ENCODE measurements around the gene GCNA.
"Not testable (repeated sequence)": the region's sequence is repeated elsewhere in the genome, so short reads cannot be mapped to it uniquely, and the experiment has no call there.

Gene GCNA

DNA sequence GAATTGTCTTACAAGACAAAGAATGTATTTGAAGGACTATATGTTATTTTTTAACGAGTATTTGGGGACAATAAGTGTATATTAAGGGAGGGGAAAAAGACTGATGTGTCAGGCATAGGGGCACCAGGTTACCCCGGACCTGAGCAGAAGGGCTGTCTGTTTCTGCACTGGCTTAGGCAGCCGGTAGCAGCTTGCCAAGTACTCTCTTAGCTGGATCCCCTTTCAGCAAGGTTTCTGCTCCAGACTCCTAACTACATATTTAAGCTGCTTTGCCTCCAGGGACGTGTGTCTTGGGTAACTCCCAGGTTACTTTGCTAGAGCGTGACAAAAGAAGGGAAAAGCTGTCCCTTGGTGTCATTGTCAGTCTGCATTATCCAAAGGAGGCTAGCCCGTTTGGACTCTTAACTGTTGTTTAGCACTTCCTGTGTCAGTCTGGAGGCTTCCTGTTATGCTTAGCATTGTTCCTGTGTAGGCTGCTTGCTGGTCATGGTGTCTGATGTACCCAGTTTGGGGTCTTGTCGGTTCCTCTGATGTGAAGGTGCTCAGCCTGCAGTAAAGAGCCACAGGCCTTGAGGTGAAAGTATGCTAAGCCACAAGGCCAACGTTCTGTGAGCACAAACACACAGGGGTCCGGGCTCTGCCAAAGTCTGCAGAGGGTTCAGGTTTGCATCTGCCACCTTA, 28.4 kb downstream of the GCNA start:
- no peak for TF ChIP-seq POLR2A (IDR thresholded peaks at IDR 0.05; ENCODE audit: extremely low read depth, insufficient read length)
- TF ChIP-seq MYC (IDR thresholded peaks at IDR 0.05; ENCODE audit: low read depth, low read length): no peak
- TF ChIP-seq, protein P1, sequence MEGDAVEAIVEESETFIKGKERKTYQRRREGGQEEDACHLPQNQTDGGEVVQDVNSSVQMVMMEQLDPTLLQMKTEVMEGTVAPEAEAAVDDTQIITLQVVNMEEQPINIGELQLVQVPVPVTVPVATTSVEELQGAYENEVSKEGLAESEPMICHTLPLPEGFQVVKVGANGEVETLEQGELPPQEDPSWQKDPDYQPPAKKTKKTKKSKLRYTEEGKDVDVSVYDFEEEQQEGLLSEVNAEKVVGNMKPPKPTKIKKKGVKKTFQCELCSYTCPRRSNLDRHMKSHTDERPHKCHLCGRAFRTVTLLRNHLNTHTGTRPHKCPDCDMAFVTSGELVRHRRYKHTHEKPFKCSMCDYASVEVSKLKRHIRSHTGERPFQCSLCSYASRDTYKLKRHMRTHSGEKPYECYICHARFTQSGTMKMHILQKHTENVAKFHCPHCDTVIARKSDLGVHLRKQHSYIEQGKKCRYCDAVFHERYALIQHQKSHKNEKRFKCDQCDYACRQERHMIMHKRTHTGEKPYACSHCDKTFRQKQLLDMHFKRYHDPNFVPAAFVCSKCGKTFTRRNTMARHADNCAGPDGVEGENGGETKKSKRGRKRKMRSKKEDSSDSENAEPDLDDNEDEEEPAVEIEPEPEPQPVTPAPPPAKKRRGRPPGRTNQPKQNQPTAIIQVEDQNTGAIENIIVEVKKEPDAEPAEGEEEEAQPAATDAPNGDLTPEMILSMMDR (IDR thresholded peaks at IDR 0.05; ENCODE audit: low read depth, low read length): no peak
- TF ChIP-seq, protein P2, sequence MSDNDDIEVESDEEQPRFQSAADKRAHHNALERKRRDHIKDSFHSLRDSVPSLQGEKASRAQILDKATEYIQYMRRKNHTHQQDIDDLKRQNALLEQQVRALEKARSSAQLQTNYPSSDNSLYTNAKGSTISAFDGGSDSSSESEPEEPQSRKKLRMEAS (IDR thresholded peaks at IDR 0.05; ENCODE audit: low read depth, low read length): no peak
- no peak overlapping the region for H3K4me3 ChIP-seq (ENCODE audit: low read depth, low read length)
- peak; percentile 22 for DNase-seq (ENCODE audit: low read depth)

DNA sequence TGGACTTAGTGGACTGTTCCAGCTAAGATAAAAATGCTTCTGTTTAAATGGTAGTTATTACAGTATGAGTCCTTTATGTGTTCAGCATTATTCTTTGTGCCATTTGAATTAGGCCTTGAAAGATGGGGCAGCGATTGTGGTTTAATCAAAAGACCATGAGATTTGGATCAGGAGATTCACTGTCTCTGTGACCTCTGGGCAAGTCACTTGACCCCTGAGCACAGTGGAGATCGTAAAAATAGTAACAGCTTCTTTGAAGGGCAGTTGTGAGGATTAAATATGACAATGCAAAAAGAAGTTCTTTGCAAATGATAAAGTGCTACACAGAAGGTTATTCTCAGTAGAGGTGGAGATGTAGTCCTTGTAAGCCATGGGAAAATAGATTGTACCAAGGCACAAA, 29.3 kb downstream of the GCNA start:
- H3K4me3 ChIP-seq (ENCODE audit: low read depth, low read length): no peak overlapping the region
- TF ChIP-seq, protein P1 (IDR thresholded peaks at IDR 0.05; ENCODE audit: low read depth, low read length): no peak
- no peak for DNase-seq (ENCODE audit: low read depth)

DNA sequence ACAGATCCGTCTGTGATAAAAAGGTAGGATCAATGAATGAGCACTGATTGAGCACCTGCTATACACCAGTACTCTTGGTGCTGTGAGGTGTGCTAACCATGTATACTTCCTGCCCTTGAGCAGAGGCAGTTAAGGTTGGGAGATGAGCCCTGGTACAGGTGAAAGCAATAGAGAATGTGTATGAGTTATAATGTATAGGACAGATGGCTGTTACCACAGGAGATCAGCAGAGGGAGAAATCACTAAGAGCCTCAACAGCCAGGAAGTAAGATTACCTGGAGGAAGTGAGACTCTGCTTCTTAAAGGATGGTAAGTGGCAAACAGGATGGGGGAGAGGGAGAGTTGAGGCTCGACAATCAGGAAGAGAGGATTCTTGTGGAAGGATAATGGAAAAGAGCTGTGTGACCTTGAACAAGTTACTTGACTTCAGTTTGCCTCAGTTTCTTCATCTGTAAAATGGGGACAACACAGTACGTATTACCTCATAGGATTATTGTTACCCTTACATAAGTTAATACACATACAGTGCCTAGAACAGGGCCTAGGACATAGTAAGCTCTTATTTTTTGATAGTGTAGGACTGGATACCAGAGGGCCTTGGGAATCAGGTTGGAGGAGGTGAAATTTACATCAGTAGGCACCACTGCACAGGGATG, 31.0 kb downstream of the GCNA start:
- DNase-seq (ENCODE audit: low read depth): no peak
- TF ChIP-seq, protein P1 (IDR thresholded peaks at IDR 0.05; ENCODE audit: low read depth, low read length): no peak
- TF ChIP-seq, protein P2 (IDR thresholded peaks at IDR 0.05; ENCODE audit: low read depth, low read length): no peak
- TF ChIP-seq POLR2A (IDR thresholded peaks at IDR 0.05; ENCODE audit: extremely low read depth, insufficient read length) (no peak), MYC (IDR thresholded peaks at IDR 0.05; ENCODE audit: low read depth, low read length) (no peak)
- H3K4me3 ChIP-seq (ENCODE audit: low read depth, low read length): no peak overlapping the region

DNA sequence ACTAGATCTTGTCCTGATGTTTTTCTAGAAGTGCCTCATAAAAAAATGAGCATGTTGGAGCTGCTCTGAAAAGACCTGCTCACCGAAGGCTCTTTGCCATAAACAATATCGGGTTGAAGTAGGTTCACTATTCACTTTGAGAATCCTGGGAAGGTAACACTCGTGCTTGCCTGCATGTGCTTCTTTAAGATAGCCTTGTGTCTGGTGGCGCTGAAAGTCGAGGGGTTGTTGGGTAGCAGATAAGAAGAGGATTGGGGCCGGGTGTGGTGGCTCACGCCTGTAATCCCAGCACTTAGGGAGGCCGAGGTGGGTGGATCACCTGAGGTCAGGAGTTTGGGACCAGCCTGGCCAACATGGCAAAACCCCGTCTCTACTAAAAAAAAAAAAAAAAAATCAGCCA, 33.5 kb downstream of the GCNA start:
- not testable (repeated sequence) for DNase-seq (ENCODE audit: low read depth); H3K4me3 ChIP-seq (ENCODE audit: low read depth, low read length)

DNA sequence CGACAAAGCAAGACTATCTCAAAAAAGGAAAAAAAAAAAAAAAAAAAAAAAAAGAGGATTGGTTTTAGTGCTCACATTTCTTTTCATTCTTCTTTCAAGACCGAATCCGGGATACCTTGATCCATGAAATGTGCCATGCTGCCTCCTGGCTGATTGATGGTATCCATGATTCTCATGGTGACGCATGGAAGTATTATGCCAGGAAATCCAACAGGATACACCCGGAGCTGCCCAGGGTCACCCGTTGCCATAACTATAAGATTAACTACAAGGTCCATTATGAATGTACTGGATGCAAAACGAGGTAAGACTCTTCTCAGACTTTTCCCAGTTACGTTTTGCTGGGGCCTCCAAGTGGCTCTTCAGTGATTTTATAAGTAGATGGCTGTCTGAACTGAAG, 34.0 kb downstream of the GCNA start:
- H3K4me3 ChIP-seq (ENCODE audit: low read depth, low read length): no peak overlapping the region
- no peak for DNase-seq (ENCODE audit: low read depth)
- TF ChIP-seq, protein P2 (IDR thresholded peaks at IDR 0.05; ENCODE audit: low read depth, low read length): no peak
- TF ChIP-seq, protein P1 (IDR thresholded peaks at IDR 0.05; ENCODE audit: low read depth, low read length): no peak
- TF ChIP-seq POLR2A (IDR thresholded peaks at IDR 0.05; ENCODE audit: extremely low read depth, insufficient read length): no peak
- no peak for TF ChIP-seq MYC (IDR thresholded peaks at IDR 0.05; ENCODE audit: low read depth, low read length)

DNA sequence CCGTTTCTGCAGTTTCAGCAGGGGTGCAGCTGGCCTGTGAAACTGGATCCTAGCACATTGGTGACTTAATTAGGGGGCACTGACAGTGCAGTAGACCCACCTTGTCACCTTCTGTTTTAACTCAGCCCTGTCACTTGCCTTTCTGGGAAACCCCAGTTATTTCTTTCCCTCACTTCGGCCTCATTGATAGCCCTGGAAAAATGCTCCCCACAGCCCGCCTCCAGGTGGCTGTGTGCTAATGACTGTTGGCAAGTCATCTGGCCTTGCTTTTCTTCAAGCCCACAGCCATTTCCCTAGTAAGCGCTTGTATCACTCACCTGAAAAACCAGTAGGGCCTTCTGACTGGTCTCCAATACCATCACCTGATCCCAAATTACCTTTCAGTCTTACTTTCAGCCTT, 36.8 kb downstream of the GCNA start:
- TF ChIP-seq, protein P2 (IDR thresholded peaks at IDR 0.05; ENCODE audit: low read depth, low read length): no peak
- TF ChIP-seq MYC (IDR thresholded peaks at IDR 0.05; ENCODE audit: low read depth, low read length): no peak
- TF ChIP-seq POLR2A (IDR thresholded peaks at IDR 0.05; ENCODE audit: extremely low read depth, insufficient read length): no peak
- TF ChIP-seq, protein P1 (IDR thresholded peaks at IDR 0.05; ENCODE audit: low read depth, low read length): no peak
- no peak overlapping the region for H3K4me3 ChIP-seq (ENCODE audit: low read depth, low read length)
- no peak for DNase-seq (ENCODE audit: low read depth)
